Activated CD8-positive, alpha-beta memory T cell treated with anti-CD3 and anti-CD28 coated beads, Interleukin-2, amount 50 U/mL, for 1 hour (primary cell): ENCODE results near the gene PHC2.

ENCODE experiments used
- DNase-seq: peaks from one replicate; pipeline ENCODE4 v3.0.0-alpha.2; 2020; ENCODE audit errors: extremely low read depth

Gene PHC2

GRCh38 chr1:33349081-33349759 lies 81.7 kb downstream of the PHC2 start:
- DNase-seq, result no peak

- no peak for DNase-seq
Observed at GRCh38 chr1:33348676-33349080, 82.2 kb downstream of the PHC2 start.

GRCh38 chr1:33348194-33348593 lies 82.7 kb downstream of the PHC2 start:
- no peak for DNase-seq

DNA sequence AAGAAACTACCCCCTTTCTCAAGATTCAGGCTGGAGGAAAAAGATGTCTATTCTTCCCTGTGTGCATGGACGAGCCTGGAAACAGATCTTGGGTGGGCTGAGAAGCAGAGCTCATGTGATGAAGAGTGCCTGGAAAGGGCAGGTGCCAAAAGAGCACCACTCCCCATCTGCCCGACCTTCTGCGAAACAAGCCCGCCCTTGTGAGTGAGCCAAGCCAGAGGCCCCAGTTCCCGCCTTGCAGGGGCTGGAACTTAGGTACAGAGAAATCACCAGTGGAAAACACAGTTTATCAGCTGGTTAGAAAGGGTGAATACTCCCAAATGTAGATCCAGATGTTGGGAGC lies 83.3 kb downstream of the PHC2 start:
- no peak for DNase-seq

- DNase-seq, result no peak
Observed at GRCh38 chr1:33346927-33347649, 83.8 kb downstream of the PHC2 start.

GRCh38 chr1:33346533-33346926 lies 84.4 kb downstream of the PHC2 start:
- DNase-seq, result no peak

DNA sequence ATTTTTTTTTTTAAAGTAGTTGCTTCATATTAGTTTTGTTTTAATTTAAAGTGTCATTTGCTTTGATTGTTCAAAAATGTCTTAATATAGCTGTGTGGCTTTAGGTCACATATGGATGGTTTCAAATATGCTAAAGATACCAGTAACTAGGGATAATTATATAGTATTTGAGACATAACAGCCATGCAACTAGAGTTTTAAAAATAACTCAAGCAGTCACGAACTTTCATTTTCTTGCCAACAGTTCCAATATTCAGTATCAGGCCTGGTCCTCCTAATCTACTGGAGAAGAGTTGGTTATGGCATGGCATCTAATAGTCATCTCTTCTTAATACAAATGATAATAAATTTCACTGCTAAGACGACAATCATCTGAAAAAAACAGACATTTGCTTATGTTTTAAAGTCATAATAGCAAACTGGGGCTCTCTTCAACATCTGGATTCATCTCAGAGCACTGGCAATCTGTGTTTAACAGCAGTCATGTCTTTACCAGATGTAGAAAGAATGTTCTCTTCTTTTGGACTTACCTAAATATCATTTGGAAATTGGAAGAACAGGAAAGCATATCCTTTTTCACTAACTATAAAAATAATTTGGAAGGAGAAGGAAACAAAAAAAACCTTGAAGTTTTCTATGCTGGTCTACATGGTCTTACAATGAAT lies 85.9 kb downstream of the PHC2 start:
- no peak for DNase-seq

- no peak for DNase-seq
Observed at GRCh38 chr1:33343539-33343938, 87.4 kb downstream of the PHC2 start.

- DNase-seq, result no peak
Observed at GRCh38 chr1:33342041-33342723, 88.7 kb downstream of the PHC2 start.

DNA sequence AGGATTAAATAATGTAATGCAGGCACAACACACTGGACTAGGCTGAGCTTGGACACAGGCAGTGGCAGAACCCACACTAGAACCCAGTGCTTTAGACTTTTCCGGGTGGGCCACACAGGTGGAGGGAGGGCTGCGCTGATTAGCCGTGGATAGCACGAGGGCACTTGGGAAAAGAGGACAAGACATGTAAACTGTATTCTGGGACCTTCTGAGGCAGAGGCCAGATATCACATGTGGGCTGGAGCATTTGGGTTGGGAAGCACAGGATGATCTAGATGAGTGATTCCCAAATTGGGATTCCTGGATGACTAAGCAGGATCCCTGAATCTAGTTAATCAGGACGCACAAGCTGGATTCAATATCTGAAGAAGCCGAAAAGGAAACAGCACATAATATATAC lies 89.7 kb downstream of the PHC2 start:
- no peak for DNase-seq

GRCh38 chr1:33339413-33339812 lies 91.5 kb downstream of the PHC2 start:
- DNase-seq, result no peak

- no peak for DNase-seq
Observed at GRCh38 chr1:33338440-33339211, 92.3 kb downstream of the PHC2 start.

DNA sequence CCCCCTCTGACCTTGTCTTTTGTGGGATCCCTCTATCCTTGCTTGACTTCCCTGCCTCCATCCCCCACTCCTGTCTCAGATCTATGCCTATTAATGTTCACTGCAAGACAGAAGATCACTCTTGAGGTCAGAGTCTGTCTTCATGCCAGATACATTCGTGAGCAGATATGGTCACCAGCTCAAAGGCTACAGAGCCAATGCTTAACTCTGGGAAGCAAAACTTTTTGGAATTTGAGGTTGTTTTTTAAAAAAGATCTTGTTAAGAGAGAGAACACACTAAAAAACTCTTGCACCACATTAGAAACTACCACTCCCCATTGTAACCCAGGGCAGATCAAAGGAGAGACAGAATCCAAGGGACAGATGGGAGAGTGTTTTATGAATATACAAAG lies 92.9 kb downstream of the PHC2 start:
- DNase-seq, result no peak

GRCh38 chr1:33337441-33337840 lies 93.5 kb downstream of the PHC2 start:
- no peak for DNase-seq

GRCh38 chr1:33336580-33336979 lies 94.3 kb downstream of the PHC2 start:
- DNase-seq, result no peak

- DNase-seq, result no peak
Observed at GRCh38 chr1:33335020-33335419, 95.9 kb downstream of the PHC2 start.

- no peak for DNase-seq
Observed at GRCh38 chr1:33334081-33334552, 96.8 kb downstream of the PHC2 start.

GRCh38 chr1:33332881-33333280 lies 98.0 kb downstream of the PHC2 start:
- no peak for DNase-seq

DNA sequence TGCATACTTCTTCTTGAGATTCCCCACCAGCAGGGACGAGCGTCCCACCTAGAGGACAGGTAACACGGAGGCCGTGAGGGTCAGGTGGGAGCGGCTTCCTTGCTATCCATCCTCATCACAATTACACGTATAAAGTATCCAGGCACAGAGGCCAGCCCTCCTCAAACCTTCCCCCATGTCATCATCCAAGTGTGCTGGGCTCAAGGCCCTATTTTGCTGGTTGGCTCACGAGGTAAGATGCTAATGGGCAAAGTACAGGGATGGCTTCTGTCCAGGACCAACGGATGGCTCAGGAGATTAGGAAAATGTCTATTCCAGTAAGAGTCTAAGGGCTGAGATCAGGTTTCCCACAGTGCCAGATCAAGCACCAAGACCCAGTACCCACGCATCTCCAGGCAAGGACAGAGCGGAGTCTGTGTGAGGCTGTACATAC lies 98.5 kb downstream of the PHC2 start:
- DNase-seq, result no peak

DNA sequence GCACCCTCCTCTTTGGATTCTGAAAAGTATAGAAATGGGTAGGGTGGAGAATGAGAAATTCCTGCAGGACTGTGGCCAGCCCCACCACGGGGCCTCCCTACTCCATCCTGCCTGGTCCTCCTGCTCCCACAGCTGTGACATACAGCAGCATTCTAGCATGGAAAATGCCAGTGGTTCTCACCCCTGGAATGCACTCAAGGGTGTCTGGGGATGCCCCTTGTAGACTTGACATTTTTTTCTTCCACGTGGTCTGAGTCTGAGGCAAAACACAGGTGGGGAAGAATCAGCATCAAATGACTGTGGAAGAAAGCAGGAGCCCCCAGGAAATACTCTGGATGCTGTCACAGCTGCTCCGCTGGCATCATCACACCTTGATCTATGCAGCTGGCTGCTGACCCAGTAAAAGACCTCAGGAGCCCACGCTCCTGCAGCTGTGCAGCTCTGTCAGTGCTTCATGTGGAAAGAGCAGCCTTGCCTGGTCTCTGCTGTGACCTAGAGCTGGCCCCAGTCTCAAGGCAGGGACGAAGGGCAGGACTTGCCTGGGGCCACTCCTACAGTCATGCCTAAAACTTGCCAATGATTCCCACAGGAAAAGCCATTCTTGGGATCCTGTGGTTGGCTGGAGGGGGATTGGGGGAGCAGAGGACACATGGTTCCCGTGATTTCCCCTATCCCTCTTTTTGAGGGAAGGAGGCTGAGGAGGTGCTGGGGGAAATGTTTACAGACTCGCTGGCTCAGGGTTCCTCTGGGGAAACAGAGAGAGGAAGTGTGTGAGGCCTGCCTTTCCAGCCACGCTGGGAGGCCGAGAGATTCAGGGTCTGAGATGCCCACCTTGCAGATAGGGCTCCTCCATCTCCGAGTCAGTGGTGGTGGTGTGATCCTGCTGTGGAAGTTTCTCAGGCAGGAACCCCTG lies 99.2 kb downstream of the PHC2 start:
- DNase-seq, result no peak

- DNase-seq, result no peak
Observed at GRCh38 chr1:33330906-33331305, 100.0 kb downstream of the PHC2 start.
